Measurements from ENCODE around the gene FCHSD2.
A peak's percentile ranks its signal among the peaks of the same experiment; 100 is the strongest.

The FCHSD2 gene

DNA sequence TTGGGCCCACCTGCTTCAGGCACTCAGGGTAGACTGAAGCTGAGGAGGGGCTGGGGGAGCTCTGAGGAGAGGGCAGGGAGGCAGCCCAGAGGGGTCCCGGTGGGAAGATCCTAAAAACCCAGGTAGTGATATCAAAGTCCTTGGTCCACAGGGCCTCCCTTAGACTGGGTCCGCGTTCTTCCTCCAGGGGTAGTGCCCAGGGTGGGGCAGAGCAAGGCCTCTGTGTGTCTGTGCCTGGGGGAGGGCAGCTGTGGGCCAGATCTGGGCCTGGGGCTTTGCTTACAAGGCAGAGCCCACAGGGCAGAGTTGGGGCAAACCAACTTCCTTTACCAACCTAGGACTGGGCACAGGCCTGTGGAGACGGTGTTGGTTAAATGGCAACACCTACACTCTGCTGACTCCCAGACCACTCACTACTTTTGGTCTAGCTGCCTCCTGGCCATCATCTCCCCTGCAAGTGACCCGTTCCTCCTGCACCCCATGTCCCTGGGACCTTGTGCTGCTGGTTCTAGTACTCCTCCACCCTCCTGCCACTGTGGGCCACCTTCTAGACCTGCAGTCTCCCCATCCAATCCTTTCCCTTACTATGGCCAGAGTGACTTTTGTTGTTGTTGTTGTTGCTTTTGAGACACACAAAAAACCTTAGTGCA is 312.1 kb downstream of the FCHSD2 start:
- no peak for DNase-seq

DNA sequence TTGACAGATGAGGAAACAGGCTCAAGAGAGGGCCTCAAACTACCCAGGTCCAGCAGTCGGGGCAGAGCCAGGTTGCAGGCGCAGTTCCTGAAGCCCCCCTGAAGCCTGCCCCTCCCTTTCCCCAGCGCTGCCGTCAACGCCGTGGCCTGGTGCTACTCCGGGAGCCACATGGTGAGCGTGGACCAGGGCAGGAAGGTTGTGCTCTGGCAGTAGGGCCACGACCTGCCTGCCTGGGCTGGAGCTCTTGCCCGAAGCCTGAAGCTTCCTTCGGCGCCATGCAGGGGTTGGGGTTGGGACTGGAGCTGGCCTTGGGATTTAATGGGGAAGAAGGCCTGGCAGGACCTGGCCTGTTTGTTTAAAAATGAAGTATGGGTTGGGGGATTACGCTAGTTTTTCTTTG is 312.9 kb downstream of the FCHSD2 start:
- no peak for DNase-seq

DNA sequence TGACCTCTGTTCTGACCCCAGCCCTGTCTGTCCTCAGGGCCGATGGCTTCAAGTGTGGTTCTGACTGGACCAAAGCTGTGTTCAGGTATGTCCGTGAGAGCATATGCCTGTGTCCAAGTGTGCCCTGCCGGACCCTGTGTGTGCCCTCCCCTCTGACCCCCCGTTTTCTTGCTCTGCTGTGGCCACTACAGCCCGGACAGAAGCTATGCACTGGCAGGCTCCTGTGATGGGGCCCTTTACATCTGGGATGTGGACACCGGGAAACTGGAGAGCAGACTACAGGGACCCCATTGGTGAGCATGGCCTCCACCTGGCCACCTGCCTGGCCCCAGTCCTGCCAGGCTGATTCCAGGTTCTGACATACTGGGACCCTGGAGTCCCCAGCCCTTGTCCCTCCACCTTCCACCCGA is 313.4 kb downstream of the FCHSD2 start:
- DNase-seq = no peak

DNA sequence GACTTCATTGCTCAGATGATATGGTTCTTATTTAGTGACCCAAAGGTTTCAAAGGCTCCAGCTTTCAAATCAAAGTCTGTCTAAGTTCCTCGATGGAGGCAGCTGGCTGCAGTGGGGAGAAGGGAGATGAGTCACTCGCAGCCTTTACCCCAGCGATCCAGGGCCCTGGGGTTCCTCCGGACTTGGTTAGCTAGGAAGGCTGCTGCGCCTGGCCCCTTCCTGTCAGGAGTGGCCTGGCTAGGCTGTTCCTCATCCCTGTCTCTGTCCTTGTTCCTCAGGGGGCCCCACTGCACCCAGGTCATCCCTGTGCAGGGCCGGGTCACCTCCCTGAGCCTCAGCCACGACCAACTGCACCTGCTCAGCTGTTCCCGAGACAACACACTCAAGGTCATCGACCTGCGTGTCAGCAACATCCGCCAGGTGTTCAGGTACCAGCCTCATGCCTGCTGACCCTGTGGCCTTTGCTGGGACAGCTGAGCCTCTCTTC is 314.0 kb downstream of the FCHSD2 start:
- no peak for DNase-seq

DNA sequence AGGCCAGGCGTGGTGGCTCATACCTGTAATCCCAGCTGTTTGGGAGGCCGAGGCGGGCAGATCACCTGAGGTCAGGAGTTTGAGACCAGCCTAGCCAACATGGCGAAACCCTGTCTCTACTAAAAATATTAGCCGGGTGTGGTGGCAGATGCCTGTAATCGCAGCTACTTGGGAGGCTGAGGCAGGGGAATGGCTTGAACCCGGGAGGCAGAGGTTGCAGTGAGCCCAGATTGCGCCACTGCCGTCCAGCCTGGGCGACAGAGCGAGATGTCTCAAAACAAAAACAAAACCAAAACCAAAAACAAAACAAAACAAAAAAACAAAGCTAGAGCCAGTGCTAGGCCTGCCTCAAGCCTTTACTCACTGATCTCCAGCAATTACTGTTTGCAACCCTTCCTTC is 314.5 kb downstream of the FCHSD2 start:
- DNase-seq = peak; percentile 21

DNA sequence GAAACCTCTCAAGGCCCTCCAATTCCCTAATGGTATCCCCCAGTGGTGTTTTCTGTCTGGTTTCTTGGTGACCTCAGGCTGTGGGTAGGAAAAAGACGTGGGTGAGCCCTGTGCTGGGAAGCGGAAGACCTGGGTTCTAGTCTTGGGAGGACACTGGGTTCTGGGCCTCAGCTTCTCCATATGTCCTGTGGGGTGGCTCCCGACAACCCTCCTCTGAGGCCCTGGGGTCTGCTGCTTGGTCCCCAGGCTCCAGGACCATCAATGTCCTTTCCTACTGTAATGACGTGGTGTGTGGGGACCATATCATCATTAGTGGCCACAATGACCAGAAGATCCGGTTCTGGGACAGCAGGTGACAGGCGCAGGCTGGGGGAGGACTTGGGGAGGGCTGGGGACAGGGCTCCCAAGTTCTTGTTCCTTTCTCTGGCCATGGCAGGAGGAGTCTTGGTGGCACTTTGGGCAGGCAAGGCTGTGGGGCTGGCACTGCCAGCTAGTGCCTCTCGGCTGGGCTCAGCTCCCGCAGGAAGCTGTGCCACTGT is 315.1 kb downstream of the FCHSD2 start:
- no peak for DNase-seq

DNA sequence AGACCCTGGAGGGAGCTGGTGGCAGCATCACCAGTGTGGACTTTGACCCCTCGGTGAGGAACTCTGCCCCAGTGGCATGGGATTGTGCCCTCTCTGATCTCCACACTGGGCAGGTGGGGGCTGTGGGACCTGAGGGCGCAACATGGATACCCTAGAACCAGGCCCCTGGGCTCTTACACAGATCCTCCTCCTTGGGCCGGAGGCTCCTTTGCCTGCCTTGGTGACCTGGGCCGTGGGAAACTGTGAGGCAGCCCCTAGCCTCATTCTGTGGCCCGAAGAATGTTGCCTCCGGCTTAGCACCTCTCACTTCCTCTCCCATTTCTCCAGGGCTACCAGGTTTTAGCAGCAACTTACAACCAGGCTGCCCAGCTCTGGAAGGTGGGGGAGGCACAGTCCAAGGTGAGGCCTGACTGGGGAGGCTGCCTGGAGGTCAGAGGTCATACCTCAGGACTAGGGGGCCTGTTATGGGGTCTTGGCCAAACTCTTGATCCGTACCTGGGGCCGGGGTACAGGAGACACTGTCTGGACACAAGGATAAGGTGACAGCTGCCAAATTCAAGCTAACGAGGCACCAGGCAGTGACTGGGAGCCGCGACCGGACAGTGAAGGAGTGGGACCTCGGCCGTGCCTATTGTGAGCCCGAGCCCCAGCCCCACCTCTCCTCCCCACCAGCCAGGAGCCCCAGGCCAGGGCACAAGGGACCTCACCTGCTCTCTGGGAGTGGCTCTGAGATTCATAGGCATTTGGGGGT is 315.8 kb downstream of the FCHSD2 start:
- DNase-seq = no peak

DNA sequence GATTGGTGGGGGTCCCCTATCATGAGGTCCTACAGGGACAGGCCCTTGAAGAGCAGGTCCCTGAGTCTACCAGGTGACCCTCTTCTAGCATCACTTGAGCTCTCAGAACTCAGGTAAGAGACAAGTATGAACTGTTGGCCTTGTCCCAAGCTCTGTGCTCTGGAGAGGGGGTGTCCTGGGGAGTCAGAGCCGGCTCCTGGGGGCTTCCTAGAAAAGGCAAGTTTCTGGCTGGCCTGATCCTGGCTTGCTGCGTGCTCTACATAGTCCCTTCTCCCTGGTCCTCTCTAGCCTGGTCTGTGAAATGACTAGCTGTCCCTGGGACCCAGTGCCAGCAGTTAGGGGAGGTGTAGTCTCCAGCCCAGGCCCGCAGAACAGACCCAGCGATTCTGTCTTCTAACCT is 316.5 kb downstream of the FCHSD2 start:
- DNase-seq = no peak

DNA sequence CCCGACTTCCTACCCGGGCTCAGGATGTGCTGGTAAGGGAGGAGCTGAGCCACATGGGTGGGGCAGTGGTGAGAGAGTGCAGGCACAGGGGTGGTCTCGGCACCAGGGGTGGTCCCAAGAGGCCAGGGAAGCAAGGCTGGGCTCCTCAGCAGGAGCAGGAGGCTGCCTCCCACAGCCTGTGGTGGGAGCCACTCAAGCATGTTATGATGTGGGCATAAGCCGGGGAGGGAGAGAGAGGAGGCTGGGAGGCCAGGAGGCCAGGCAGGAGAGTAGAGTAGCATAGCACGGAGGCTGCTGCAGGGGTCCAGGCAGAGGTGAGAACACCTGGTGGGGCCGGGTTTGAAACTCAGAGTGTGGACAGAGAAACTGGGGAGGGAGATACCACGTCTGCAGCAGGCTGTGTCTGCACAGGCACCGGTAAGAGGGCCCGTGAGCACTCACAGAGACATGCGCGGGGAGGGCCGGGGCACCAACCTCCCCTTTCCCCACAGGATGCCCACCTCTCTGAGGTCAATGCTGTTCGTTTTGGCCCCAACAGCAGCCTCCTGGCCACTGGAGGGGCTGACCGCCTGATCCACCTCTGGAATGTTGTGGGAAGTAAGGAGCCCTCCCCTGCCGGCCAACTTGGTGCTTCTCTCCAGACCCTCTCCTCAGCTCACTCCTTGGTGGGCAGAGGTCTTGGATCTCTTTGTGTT is 317.2 kb downstream of the FCHSD2 start:
- no peak for DNase-seq

DNA sequence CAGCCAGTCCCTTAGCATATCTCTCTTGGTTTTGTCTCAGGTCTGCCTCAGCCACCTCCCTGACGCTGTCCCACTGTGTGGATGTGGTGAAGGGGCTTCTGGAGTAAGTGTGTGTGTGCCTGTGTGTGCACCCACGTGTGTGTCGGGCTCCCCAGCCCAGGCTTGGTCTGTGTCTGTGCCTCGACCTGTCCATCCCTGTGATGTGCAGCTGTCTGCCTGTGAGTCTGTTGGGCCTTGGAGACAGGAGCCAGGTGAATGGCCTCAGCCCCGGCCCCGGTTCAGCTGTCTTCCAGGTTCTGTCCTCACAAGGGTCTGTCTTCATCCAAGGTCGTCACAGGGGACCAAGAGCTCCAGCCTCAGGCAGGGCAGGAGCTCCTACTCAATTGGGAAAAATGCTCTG is 318.1 kb downstream of the FCHSD2 start:
- DNase-seq = no peak

DNA sequence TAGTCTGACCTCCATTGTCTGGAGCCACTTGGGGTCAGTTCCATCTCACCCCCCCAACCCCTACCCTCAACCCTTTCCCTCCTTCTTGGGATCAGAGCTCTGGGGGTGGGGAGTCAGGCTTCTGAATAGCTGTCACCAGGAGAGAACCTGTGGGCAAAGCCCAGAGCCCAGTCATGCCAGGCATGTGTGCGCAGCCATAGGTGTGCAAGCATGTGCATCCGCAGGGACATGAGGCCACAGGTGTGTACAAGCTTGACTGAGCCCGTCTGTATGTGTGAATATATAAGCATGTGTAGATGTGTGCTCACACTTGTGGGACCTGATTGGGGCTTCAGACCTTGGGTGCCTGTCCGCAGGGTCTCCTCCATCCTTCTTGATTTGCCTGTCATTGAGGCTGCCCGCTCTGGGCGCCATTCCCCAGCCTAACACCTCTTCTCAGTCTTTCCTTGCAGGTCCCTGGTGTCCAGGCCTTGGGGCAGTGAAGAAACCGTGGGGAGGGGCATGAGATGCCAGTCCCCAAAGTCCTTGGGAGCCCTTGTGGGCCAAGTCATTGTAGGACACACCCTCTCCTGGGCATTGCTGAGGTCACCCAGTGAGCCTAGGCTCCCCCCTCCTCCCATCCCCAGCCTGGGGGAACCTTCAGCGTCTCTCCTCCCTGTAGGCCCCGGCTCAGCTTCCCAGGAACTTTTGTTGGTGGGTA is 318.9 kb downstream of the FCHSD2 start:
- DNase-seq = no peak

DNA sequence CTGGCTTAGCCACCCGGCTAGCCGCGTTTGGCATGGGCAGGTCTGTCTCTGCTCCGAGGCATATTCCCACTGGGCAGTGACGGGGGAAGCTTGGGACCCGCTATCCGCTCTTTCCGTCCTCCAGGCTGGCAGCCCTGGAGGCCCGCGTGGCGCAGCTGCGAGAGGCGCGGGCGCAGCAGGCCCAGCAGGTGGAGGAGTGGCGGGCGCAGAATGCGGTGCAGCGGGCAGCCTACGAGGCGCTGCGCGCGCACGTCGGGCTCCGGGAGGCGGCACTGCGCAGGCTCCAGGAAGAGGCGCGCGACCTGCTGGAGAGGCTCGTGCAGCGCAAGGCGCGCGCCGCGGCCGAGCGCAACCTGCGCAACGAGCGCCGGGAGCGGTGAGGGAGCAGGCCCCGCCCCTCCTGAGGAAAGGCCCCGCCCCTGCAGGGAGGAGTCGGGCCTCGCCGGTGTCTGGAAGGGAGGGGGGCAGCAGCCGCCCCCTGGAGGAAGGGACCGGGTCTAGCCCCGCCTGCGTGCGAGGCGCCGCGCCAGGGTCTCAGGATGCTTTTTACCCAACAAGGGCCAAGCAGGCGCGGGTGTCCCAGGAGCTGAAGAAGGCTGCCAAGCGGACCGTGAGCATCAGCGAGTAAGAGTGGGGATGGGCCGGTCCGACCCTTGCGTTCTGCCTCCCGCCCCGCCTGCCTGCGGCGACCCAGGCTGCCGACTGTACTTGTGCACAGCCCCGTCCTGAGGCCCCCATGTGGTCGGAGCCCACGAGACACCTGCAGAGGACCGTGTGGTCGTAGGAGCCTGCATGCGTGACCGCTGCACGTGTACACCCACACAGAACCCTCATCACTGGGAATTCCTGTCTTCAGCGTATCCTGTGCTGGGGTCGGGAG is 320.0 kb downstream of the FCHSD2 start:
- DNase-seq = peak; percentile 95

DNA sequence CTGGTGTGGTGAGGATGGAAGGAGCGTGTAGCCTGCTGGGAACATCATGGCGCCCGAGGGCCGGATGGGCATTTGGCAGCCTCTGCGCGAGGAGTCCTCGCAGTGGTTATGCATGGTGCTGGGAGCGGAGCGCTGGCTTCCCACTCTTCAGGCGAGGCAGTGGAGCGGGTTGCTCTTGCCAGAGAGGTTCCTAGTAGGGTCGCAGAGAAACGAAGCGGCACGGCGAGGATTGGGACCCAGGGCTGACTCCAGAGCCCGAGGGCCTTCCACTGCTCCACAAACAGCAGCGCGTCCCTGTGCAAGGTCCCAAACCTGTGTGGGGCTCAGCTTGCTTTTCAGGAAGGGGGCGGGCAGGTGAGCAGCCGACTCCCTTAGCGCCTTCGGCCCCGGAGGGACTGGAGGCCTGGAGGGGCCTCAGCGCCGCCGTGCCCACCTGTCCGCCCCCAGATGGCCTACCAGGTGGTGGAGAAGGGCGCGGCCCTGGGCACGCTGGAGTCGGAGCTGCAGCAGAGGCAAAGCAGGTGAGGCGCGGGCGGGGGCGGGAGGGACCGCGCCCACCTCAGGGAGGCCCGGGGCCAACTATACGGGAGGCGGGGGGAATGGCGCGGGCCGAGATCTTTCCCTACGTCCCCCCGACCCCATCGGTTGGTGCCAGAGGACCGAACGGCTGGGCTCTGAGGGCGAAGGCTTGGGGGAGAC is 320.7 kb downstream of the FCHSD2 start:
- DNase-seq = no peak

DNA sequence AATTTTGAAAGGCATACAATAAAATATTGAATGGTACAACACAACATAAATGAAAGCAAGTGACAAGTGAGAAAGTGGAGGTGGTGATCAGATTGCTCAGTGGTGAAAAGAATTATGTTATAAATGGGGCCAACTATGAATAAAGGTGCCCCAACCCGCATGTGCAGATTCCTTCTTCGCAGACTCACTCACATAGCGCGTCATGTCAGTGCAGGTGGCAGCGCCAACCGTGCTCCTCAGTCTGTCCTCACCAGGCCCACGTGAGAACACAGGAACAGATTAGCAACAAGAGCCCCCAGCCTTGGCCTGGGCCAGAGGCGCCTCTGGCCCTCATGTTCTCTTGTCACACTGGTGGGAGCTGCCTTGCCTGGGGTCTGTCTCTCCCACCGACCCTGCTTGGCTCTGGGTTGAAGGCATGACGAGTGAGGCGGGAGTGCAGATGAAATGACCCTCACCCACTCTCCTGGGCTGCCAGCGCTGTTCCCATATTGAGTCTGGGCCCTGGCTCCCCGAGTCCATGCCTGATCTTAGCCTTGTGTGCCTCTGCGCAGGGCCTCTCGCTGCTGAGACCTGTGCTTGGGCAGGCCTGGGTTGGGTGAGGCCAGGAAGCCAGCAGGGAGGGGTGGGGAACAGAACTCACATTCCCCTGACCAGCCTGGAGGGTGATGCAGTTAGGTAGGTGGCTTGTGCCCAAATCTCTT is 321.5 kb downstream of the FCHSD2 start:
- no peak for DNase-seq

DNA sequence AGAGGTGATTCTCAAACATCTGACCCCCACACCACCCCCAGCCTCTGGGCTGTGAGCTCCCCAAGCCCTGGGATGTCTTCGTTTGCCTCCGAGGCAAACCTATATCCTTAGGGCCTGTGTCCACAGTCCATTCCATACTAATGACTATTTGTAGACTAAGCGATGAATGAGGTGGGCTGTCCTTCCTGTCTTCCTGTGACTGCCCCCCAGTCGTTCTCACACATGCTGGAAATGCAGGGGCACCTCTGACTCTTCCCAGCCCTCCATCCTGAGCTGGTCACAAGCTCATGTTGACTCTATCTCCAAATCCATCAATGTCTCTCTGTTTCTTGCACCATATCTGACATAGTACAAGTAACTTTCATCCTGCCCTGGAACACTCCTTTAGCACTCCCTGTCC is 323.1 kb downstream of the FCHSD2 start:
- no peak for DNase-seq

DNA sequence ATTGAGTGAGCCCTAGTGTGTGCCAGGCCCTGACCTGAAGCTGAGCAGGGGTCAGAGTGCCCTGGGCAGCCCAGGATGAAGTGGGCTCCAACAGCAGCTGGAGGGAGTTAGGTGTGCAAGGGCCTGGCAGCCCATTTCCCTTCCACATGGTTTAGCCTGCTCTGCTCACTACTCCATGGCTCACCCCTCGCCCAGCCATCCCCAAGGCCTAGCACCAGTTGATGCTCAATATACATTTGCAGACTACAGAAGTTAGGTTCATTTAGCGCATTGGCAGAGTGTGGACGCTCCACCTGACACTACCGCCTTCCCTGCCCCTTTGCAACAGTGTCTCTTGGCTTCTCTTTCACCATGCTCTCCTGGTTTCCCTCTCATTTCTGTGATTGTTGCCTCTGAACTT is 324.2 kb downstream of the FCHSD2 start:
- no peak for DNase-seq

DNA sequence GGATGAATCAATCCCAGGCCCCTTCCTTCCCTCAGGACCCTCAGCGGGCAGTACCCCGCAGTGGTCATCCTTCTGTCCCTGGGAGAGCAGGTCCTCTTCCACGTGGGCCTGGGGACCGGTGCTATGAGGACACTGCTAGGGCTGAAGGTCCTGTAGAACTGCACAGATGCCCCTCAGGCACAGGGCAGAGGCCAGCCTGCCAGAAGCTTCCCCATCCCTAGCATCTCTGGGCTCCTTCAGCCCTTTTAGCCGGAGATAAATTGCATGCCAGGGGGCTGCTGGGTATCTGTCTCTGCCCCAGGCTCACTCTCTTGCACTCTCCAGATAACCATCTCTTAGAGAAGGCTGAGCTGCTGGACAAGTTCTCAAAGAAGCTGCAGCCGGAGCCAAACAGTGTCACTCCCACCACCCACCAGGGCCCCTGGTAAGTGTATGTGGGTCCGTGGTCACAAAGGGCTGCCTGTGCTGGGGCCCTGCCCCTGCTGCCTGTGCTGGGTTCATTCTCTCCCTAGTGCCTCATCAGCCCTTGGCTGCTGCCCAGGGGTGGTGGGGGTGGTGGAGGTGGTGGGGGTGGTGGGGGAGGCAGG is 325.6 kb downstream of the FCHSD2 start:
- no peak for DNase-seq

DNA sequence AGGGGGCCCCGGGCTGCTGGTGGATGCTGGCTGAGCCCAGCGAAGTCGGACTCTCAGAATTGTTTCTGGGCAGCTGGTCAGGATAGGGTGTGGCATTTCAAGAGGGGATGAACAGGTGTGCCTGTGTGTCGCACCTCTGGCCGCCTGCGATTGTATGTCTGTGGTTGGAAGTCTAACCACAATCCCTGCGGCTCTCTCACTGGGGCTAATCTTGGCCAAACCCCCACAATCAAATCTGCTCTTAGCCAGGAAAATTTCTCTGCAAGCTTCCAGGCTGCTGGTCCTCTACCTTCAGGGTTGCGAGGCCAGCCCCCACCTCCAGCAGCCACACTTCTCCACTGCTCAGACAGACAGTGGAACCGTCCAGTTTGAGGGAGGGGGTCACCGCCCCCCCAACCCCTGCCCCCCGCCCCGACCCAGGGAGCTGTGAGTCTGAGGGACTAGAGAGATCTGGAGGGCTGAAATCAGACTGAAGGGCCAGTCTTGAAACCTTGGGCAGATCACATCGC is 327.0 kb downstream of the FCHSD2 start:
- no peak for DNase-seq

DNA sequence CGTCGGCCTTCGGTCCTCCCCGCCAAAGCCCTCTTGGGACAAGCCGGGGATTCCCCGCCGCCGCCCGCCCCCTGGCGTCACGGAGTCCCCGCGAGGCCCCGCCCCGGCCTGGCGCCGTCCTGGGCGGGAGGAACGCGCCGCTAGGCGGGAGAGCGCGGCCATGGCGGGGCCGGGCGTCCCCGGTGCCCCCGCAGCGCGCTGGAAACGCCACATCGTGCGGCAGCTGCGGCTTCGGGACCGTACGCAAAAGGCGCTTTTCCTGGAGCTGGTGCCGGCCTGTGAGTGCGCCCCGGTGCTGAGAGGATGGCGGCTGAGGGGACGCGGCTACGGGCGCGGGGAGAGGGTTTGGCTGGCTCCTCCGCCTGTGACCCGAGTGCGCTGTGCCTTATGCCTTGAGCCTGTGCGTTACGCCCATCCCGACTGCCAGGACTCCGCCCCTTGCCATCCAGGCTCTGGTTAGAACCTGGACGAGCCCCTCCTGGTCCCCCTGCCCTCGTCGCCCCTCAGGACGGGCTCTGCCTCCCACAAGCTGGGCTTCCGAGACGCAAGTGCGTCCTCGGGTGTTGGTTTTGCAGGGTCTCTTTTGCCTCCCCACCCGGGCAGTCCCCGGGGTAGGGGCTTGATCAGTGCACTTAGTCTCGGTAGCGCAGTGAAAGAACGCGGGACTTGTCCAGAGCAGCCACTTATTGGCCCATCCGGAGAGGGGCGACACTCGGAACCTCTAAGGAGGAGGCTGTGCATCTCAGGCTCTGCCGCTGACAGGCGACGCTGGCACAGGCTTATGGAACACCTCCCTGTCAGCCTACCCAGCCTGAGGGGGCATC is 327.6 kb downstream of the FCHSD2 start, which contains the start of gene ATG16L2:
TSS of gene ATG16L2 (plus strand) at position 126 of the 824 bp plus-strand sequence. CDS start at position 161, 35 bp downstream.
- peak; percentile 90 for DNase-seq
